Suppressor macrophage treated with lipopolysaccharide for 1 hour (primary cell): ENCODE results near the gene ATXN2.

ENCODE experiments used
- DNase-seq, 3 donors: peaks; one replicate each; pipeline ENCODE4 v3.0.0-alpha.2; 2020 to 2022

ATXN2 gene

GRCh38 chr12:111448846-111449790 is 150.0 kb downstream of the ATXN2 start:
- peak in 1 of 3 donors; percentile 51 for DNase-seq

GRCh38 chr12:111448266-111448830 is 150.8 kb downstream of the ATXN2 start:
- no peak for DNase-seq

GRCh38 chr12:111447571-111448265 is 151.4 kb downstream of the ATXN2 start:
- no peak for DNase-seq

- no peak for DNase-seq
Observed at GRCh38 chr12:111446631-111447570, 152.2 kb downstream of the ATXN2 start.

- no peak for DNase-seq
Observed at GRCh38 chr12:111445726-111446581, 153.2 kb downstream of the ATXN2 start.

- peak; percentile 93 to 94 (median 94) for DNase-seq
Observed at GRCh38 chr12:111444925-111445725, 154.0 kb downstream of the ATXN2 start.

- no peak for DNase-seq
Observed at GRCh38 chr12:111444314-111444924, 154.7 kb downstream of the ATXN2 start.

GRCh38 chr12:111443586-111443985 is 155.5 kb downstream of the ATXN2 start:
- peak; percentile 91 to 95 (median 94) for DNase-seq

- DNase-seq: no peak
Observed at GRCh38 chr12:111443086-111443485, 156.0 kb downstream of the ATXN2 start.

GRCh38 chr12:111442301-111443045 is 156.6 kb downstream of the ATXN2 start:
- DNase-seq: no peak

- DNase-seq: no peak
Observed at GRCh38 chr12:111441107-111441928, 157.8 kb downstream of the ATXN2 start.

GRCh38 chr12:111440631-111441030 is 158.5 kb downstream of the ATXN2 start:
- DNase-seq: no peak

- DNase-seq: peak; percentile 57 to 70 (median 57)
Observed at GRCh38 chr12:111440152-111440551, 159.0 kb downstream of the ATXN2 start.

- no peak for DNase-seq
Observed at GRCh38 chr12:111439657-111440151, 159.4 kb downstream of the ATXN2 start.

GRCh38 chr12:111438481-111438880 is 160.6 kb downstream of the ATXN2 start:
- DNase-seq: peak in 2 of 3 donors; percentile 34 to 41

- peak; percentile 91 to 93 (median 91) for DNase-seq
Observed at GRCh38 chr12:111437816-111438454, 161.2 kb downstream of the ATXN2 start.

- DNase-seq: no peak
Observed at GRCh38 chr12:111436811-111437210, 162.3 kb downstream of the ATXN2 start.

GRCh38 chr12:111436266-111436665 is 162.8 kb downstream of the ATXN2 start:
- no peak for DNase-seq
